SK-N-SH (cell line): ENCODE data around the gene BRINP3. TPM values are rescaled to one million over a fixed set of nuclear protein-coding genes. Genes with fewer than 3 reads are reported as not detected.

Experiments
- CTCF ChIA-PET: fragments of 300-600, 350-600 bp; formaldehyde crosslinking; extraction: SDS; loops from one replicate; lab custom pipeline; 2021; lab: Yijun Ruan, JAX
- POLR2A ChIA-PET: fragments of 350-600 bp; sonication (Branson Sonifier 250); formaldehyde crosslinking; extraction: SDS; loops from one replicate; lab custom pipeline; 2020; ENCODE audit warnings: antibody characterized with exemption, inconsistent platforms; lab: Yijun Ruan, JAX
- DNase-seq: peaks from one replicate; pipeline ENCODE4 v3.0.0; 2012
- H2AFZ ChIP-seq: fragments of 200-600 bp; sonication (generic); 2 replicates; pipeline ENCODE4 v1.8.1; 2016; ENCODE audit warnings: antibody characterized with exemption, mild to moderate bottlenecking, low read depth
- H3F3A ChIP-seq: fragments of 200-600 bp; sonication (generic); replicated peaks from 2 replicates; pipeline ENCODE3; 2016; ENCODE audit warnings: antibody characterized with exemption, mild to moderate bottlenecking; ENCODE audit not compliant: insufficient read depth
- H3K27ac ChIP-seq, 2 experiments: fragments of 200-500 bp in 1 of 2; fragments of 200-600 bp in 1 of 2; sonication (Bioruptor generic) in 1 of 2; sonication (generic), shearing (Covaris generic) in 1 of 2; 2 replicates each; pipeline versions ENCODE4 v1.5.1 to v1.6.1; 2014 to 2016; ENCODE audit warnings: low read depth in 2 of 2, inconsistent platforms in 1 of 2, low read length in 1 of 2, mild to moderate bottlenecking in 1 of 2, mixed read lengths in 1 of 2
- H3K27me3 ChIP-seq: fragments of 200-600 bp; sonication (generic), shearing (Covaris generic); 2 replicates; pipeline ENCODE4 v1.6.1; 2016; ENCODE audit warnings: mixed run types; ENCODE audit not compliant: insufficient read depth
- H3K36me3 ChIP-seq, 2 experiments: fragments of 200-500 bp in 1 of 2; fragments of 200-600 bp in 1 of 2; sonication (Bioruptor generic) in 1 of 2; sonication (generic) in 1 of 2; replicated peaks in 1 of 2; 2 replicates each; pipeline versions ENCODE3 to v1.5.1; 2014 to 2016; ENCODE audit warnings: low read length in 1 of 2, mild to moderate bottlenecking in 1 of 2; ENCODE audit not compliant: insufficient read depth in 2 of 2, control insufficient read depth in 1 of 2
- H3K4me1 ChIP-seq, 2 experiments: fragments of 200-500 bp in 1 of 2; fragments of 200-600 bp in 1 of 2; sonication (Bioruptor generic) in 1 of 2; sonication (generic), shearing (Covaris generic) in 1 of 2; 2 replicates each; pipeline versions ENCODE4 v1.5.1 to v1.6.1; 2014 to 2016; ENCODE audit warnings: low read depth in 1 of 2, low read length in 1 of 2, mixed run types in 1 of 2; ENCODE audit not compliant: insufficient read depth in 2 of 2, control insufficient read depth in 1 of 2
- H3K4me2 ChIP-seq: fragments of 200-600 bp; sonication (generic), shearing (Covaris generic); 2 replicates; pipeline ENCODE4 v1.6.1; 2017; ENCODE audit warnings: mixed run types
- H3K4me3 ChIP-seq, 2 experiments: fragments of 200-500 bp in 1 of 2; fragments of 200-600 bp in 1 of 2; sonication (Bioruptor generic) in 1 of 2; sonication (generic), shearing (Covaris generic) in 1 of 2; 2 replicates each; pipeline versions ENCODE4 v1.5.1 to v1.8.1; 2014 to 2016; ENCODE audit warnings: low read depth in 2 of 2, inconsistent platforms in 1 of 2, low read length in 1 of 2, mild to moderate bottlenecking in 1 of 2, mixed read lengths in 1 of 2, moderate library complexity in 1 of 2
- H3K79me2 ChIP-seq: fragments of 200-600 bp; sonication (generic); 2 replicates; pipeline ENCODE4 v1.8.1; 2017; ENCODE audit warnings: mild to moderate bottlenecking; ENCODE audit not compliant: insufficient read depth
- H3K9ac ChIP-seq: fragments of 200-600 bp; sonication (generic); 2 replicates; pipeline ENCODE4 v1.6.1; 2017; ENCODE audit warnings: mixed run types
- H3K9me2 ChIP-seq: fragments of 200-600 bp; sonication (generic); 2 replicates; pipeline ENCODE4 v1.6.1; 2017; ENCODE audit warnings: mixed run types
- H3K9me3 ChIP-seq: fragments of 200-600 bp; sonication (generic); 2 replicates; pipeline ENCODE4 v1.6.1; 2017; ENCODE audit warnings: mixed run types, mild to moderate bottlenecking, moderate library complexity
- H4K20me1 ChIP-seq: fragments of 200-600 bp; sonication (generic); 2 replicates; pipeline ENCODE4 v1.6.1; 2017; ENCODE audit warnings: mild to moderate bottlenecking, mixed run types; ENCODE audit not compliant: insufficient read depth
- EP300 ChIP-seq, 2 experiments: IDR thresholded peaks; 2 replicates each; pipeline versions ENCODE4 v1.4.0 to v1.6.1; 2012; ENCODE audit warnings: borderline replicate concordance in 1 of 2, low read depth in 1 of 2, low read length in 1 of 2
- GATA2 ChIP-seq: sonication (generic); formaldehyde crosslinking; IDR thresholded peaks from 2 replicates; pipeline ENCODE4 v1.5.0; 2020; ENCODE audit warnings: mild to moderate bottlenecking, missing genetic modification reagents
- MXI1 ChIP-seq: IDR thresholded peaks from 2 replicates; pipeline ENCODE4 v1.6.1; 2012; ENCODE audit warnings: mild to moderate bottlenecking, low read depth, low read length, improper control_type of control experiment
- NFIC ChIP-seq: IDR thresholded peaks from 2 replicates; pipeline ENCODE4 v1.4.0; 2012; ENCODE audit warnings: borderline replicate concordance
- RCOR1 ChIP-seq: fragments of 150-350 bp; IDR thresholded peaks from 2 replicates; pipeline ENCODE4 v1.6.1; 2017; ENCODE audit warnings: antibody characterized with exemption, low read length
- SMC3 ChIP-seq: IDR thresholded peaks from 2 replicates; pipeline ENCODE4 v1.6.1; 2012; ENCODE audit warnings: low read depth, low read length, improper control_type of control experiment
- TEAD4 ChIP-seq: IDR thresholded peaks from 2 replicates; pipeline ENCODE4 v1.4.0; 2012; ENCODE audit warnings: mild to moderate bottlenecking, borderline replicate concordance; ENCODE audit not compliant: insufficient read depth
- WGBS: methylation state at CpG from one replicate; pipeline ENCODE4 v1.1.6; 2017; ENCODE audit warnings: low lambda C conversion rate; 5-methylcytosine and 5-hydroxymethylcytosine counted together
- polyA plus RNA-seq, 3 experiments: library from polyadenylated mRNA; depleted of rRNA; stranded (reverse); fragments of >200 nt; gene quantifications; 2 replicates each; pipeline ENCODE4 v1.2.3, GENCODE V29; 2012
- TF ChIP-seq, protein P1 (sequence below): IDR thresholded peaks from 2 replicates; pipeline ENCODE4 v1.4.0; 2012; ENCODE audit warnings: low read depth
- TF ChIP-seq, protein P2 (sequence below): IDR thresholded peaks from 2 replicates; pipeline ENCODE4 v1.4.0; 2012; ENCODE audit warnings: low read depth, borderline replicate concordance
- TF ChIP-seq, protein P3 (sequence below): IDR thresholded peaks from 2 replicates; pipeline ENCODE4; 2012

Gene BRINP3
- polyA plus RNA-seq, 1 of the 3 experiments (the other 2 are of a cell fraction): not detected

DNA sequence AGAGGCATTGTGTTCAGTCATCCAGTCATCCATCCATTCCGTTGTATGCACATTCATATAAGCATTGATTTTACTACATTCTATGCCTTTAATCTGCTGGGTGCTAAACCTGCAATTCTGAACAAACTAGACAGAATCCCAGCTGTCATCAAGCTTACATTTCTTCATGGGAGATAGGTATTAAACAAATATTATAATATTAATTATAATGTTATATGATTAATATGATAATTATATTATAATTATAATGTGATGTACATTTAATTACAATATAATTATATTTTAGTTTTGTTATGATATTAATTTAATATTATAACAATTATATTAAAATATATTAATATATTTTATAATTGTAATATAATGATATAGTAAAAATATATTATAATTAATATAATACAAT, 112.4 kb downstream of the BRINP3 start (continued):
- TF ChIP-seq SMC3: no peak
- TF ChIP-seq, protein P1, sequence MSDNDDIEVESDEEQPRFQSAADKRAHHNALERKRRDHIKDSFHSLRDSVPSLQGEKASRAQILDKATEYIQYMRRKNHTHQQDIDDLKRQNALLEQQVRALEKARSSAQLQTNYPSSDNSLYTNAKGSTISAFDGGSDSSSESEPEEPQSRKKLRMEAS: no peak
- TF ChIP-seq GATA2 (CRISPR knock-in tag): no peak
- TF ChIP-seq, protein P2, sequence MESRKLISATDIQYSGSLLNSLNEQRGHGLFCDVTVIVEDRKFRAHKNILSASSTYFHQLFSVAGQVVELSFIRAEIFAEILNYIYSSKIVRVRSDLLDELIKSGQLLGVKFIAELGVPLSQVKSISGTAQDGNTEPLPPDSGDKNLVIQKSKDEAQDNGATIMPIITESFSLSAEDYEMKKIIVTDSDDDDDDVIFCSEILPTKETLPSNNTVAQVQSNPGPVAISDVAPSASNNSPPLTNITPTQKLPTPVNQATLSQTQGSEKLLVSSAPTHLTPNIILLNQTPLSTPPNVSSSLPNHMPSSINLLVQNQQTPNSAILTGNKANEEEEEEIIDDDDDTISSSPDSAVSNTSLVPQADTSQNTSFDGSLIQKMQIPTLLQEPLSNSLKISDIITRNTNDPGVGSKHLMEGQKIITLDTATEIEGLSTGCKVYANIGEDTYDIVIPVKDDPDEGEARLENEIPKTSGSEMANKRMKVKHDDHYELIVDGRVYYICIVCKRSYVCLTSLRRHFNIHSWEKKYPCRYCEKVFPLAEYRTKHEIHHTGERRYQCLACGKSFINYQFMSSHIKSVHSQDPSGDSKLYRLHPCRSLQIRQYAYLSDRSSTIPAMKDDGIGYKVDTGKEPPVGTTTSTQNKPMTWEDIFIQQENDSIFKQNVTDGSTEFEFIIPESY: no peak

DNA sequence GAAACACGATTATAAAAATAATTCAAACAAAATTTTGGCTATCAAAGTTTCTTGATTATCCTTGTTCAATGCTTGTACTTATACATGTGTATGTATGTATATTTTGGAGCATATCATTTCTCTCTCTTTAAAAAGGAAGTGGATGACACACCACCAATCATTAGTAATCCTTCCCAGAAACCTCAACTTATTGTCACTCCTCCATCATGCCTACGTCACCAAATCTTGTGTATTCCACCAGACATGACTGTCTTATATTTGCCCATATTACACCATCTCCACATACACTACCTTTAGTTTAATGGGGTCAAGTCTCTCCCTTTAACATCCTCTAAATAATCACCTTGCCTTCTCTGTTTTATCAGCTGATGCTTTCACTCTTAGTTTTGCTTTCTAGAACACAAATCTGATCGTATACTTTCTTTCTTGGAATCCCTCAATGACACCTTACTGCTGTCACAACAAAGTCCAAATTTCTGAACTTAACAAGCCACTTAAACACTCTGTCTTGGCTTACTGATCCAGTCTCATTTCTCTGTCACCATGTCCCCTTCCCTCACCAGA, 124.0 kb downstream of the BRINP3 start:
- H3K4me2 ChIP-seq: no peak overlapping the region
- no peaks in the 10 kb centered on the region for H3K9me3 ChIP-seq
- peak overlapping the region; percentile 57 for H2AFZ ChIP-seq
- TF ChIP-seq NFIC: no peak
- no peak for TF ChIP-seq RCOR1
- no peak for TF ChIP-seq MXI1
- no peak overlapping the region for H3K9ac ChIP-seq
- no peaks in the 10 kb centered on the region for H3K9me2 ChIP-seq
- H3K79me2 ChIP-seq: no peaks in the 10 kb centered on the region
- H3F3A ChIP-seq: no peaks in the 10 kb centered on the region
- WGBS: 60% methylated on average over 3 of the region's 3 CpGs
- H3K27me3 ChIP-seq: no peaks in the 10 kb centered on the region
- no peak overlapping the region for H3K4me3 ChIP-seq
- ChIA-PET POLR2A (no interaction called here), CTCF (interaction anchor here (0.8 kb wide), 1 partner anchor 19 kb away, joined by 3 read pairs; no protein-coding TSS in a partner anchor)
- no peaks in the 10 kb centered on the region for H3K36me3 ChIP-seq
- no peaks in the 10 kb centered on the region for H4K20me1 ChIP-seq
- no peak overlapping the region for H3K27ac ChIP-seq
- H3K4me1 ChIP-seq: no peaks in the 10 kb centered on the region
- DNase-seq: no peak

DNA sequence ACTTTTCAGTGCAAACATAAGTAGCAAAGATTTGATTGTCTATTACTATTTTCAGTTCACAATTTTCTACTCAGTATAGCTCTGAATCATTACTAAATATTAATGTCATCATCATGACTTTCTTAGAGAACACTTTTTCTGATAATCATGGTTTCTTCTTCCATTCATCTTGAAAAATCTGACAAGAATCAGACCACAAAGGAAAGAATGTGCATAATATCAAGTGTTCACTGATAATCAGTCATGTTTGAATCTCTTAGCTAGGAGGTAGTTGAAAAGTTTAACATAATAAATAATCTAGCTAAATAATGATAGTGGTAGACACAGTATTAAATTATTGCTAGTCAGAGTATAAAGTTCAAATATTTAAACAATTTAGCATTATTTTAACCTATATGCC, 133.2 kb downstream of the BRINP3 start:
- H3K27ac ChIP-seq: no peak overlapping the region
- no peaks in the 10 kb centered on the region for H4K20me1 ChIP-seq
- ChIA-PET CTCF (no interaction called here), POLR2A (no interaction called here)
- TF ChIP-seq RCOR1 (no peak), EP300 (IDR thresholded peaks at IDR 0.05; ENCODE audit: borderline replicate concordance in 1 of 2, low read depth in 1 of 2, low read length in 1 of 2) (no peak), TEAD4 (no peak)
- TF ChIP-seq, protein P3, sequence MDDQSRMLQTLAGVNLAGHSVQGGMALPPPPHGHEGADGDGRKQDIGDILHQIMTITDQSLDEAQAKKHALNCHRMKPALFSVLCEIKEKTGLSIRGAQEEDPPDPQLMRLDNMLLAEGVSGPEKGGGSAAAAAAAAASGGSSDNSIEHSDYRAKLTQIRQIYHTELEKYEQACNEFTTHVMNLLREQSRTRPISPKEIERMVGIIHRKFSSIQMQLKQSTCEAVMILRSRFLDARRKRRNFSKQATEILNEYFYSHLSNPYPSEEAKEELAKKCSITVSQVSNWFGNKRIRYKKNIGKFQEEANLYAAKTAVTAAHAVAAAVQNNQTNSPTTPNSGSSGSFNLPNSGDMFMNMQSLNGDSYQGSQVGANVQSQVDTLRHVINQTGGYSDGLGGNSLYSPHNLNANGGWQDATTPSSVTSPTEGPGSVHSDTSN: 0 out of 2 replicates have a peak, but pooled peaks have one; percentile 14
- TF ChIP-seq, protein P2: no peak
- no peaks in the 10 kb centered on the region for H3K79me2 ChIP-seq
- H3K9me2 ChIP-seq: no peaks in the 10 kb centered on the region
- no peak overlapping the region for H3K9ac ChIP-seq
- H3K27me3 ChIP-seq: no peaks in the 10 kb centered on the region
- H3F3A ChIP-seq: no peaks in the 10 kb centered on the region
- no peaks in the 10 kb centered on the region for H3K36me3 ChIP-seq
- no peaks in the 10 kb centered on the region for H3K9me3 ChIP-seq
- no peak overlapping the region for H3K4me3 ChIP-seq
- H2AFZ ChIP-seq: no peak overlapping the region
- H3K4me2 ChIP-seq: no peak overlapping the region
- no peaks in the 10 kb centered on the region; a peak in 1 of 4 replicates for H3K4me1 ChIP-seq
- DNase-seq: no peak
